Endometrial microvascular endothelial cells (primary cell): ENCODE measurements around the gene NUMA1. TPM values are rescaled to one million over a fixed set of nuclear protein-coding genes. Genes with fewer than 3 reads are reported as not detected.

ENCODE experiments used
- in situ Hi-C: cut with HindIII; loops from 2 replicates; pipeline ENCODE4 v1.10.0; 2017; ENCODE audit warnings: low sequenced_read_pairs, low pct_unique_long_range_greater_than_20kb; ENCODE audit errors: inconsistent ontology term
- total RNA-seq: library from RNA; depleted of rRNA; stranded (reverse); fragments of >200 nt; gene quantifications from one replicate; pipeline ENCODE4 v1.2.3, GENCODE V29; 2015; ENCODE audit errors: inconsistent ontology term

The NUMA1 gene
- total RNA-seq, 1 donor from 2014 or later = 112 TPM

DNA sequence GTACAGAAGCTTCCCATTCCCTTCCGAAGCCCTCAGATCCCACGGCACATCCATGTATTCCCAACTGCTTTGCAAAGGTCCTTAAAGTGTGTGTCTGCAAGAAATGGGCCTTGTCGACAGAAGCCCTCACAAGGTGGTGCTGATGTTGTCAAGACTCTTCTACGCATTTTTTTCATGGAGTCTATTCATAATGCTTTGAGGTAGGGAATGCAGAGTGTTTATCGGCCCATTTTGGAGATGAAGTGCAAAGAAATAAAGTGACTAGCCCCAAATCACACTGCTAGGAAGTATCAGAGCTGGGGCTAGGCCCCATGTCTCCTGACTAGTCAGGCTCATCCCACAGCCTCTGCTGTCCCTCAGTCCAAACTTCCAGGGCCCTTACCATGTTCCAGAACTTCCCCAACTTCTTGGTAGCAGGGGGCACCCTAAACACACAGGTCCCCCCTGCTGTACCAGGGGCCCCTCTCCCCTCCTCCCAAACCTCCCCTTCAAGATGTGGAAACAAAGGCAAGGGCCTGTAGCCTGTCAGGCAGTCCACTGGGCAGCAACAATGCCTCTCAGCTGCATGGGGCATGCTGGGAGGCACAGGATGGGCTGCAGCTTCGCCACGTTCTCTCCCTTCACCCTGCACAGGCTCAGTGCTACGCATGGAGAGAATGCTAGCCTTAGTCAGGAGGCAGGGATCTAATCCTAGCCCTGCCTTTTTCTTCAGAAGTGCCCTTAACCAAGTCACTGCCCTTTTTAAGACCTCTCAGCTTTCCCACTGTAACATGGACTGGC lies 73.8 kb downstream of the NUMA1 start:
- in situ Hi-C loops = no loop called here

DNA sequence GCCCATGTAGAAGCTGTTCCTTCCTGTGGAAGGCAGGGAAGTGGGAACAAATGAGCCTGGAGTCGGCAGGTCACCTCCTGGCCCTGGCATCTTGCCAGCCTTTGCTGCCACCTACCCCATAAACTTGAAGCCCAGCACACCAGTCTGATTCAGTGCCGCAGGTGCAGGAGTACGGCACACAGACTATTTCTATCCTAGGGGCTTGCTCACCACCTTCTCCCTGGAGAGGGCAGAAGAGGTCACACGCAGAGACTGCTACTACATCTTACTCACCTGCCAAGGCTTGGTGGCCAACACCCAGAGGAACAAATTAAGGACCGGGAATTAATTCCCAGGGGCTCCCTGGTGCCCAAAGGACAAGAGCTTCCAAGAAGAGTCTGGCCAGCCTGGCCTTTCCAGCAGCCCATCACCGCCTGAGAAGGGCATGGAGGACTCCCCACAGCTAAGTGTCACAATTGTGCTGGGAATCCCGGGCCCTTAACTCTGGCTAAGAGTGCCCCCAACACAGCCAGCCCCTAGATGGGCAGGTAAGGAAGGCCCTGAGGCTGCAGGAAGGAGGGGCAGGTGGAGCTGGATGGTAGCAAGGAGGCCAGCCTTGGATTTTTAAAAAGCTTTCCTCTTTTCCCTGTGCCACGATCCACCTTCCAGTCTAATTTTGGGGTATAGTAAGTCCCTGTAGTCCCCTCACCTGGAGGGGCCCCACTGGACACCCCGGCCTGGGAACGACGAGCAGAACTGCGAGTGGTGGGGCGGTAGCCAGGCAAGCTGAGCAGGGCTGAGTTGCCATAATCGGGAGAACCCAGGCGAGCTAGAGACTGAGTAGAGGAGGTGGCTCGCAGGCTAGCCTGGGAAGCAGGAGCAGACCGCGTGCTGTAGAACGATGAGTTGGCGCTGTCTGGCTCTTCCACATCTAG lies 74.7 kb downstream of the NUMA1 start:
- in situ Hi-C loops = no loop called here

DNA sequence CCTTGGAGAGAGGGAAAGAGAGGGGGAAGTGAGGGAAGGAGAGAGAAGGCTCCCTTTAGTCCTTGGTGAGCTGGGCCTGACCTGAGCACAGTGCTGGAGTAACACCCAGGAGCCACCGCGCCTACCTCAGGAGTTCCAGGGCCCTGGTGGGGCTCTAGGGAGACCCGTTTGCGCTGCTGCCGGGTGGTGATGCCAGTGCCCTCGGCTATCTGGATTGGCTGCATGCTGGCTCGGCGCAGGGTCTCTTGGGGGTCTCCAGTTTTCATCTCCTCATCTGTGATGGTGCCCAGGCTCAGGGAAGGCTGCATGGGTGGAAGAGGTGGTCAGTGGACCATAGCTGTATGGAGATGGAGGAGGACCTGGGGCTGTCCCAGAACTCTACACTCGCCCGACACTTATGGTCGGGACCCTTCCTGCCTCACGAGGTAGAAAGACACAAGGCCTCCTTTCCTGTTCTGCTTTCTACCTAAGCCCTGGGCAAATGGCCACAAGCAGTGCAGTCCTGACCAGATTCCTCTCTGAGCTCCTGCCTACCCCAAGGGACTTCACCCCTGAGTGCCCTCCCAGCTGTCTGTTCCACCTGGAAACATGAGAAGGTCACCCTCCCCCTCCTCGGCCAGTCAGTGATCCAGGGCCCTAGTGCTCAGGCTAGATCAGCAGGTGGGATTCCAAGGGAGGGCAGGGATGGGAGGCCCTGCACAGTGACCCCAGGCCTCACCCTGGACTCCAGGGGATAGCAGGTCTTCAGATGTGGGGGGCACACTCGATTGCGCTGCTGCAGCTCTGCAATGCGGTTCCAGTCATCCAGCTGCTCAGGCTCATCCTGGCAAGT lies 75.6 kb downstream of the NUMA1 start:
- in situ Hi-C loops = no loop called here

DNA sequence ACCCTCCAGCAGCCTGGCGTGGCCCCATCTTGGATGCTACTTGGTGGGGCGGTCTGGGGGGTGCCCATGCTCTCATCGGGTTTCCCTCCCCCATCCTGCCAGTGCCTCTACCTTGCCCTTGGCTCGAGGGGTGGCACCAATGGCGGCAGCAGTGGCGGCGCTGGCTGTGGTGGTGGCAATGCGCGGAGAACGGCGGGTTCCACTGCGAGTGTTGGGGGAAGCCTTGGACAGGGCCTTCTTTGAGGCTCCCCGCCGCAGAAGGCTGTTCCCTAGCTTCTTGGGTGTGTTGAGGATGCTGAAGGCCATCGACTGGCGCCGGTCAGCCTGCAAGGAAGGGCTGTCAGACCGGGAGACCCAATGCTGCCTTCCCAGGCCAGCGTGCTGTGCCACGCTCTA lies 76.6 kb downstream of the NUMA1 start:
- in situ Hi-C loops = no loop called here

DNA sequence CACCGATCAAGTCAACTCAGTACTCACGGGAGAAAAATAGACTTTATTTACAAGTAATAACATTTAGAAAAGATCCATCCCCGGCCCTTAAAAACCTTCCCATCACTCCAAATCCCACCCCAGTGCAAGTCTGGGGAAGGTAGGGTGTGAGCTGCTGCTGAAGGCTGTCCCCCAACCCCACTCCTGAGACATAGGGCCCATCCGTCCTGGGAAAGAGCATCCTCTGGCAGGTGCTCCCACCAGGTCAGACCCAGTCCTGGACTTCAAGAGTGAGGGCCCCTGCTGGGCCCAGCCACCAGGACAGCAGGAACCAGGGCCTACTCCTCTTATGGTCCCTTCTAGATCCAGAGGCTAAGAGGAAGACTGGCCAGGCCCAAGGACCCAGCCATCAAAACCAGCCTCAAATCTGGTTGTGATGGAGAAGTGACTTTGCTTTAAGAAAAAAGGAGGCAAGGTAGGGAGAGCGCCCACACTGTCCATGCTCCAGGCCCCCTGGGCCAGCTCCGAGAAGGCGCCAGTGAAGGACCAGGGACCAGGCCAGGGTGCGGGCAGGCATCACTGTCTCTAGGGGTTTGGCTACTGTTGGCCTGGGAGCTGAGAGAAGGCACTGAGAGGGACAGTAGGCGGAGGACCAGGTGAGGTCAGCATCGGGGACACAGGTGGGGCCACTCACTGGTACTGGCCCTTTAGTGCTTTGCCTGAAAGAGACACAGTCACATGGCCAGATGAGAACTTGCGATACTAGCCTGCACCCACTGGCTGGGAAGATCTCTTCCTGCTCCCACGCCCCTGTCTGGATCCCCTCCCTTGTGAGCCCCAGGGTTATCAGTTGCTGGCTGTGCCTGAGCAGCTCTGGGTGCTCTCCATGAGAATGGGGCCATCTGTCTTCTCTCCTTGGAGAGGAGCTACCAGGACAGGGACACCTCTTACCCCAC lies 77.2 kb downstream of the NUMA1 start:
- in situ Hi-C loops = no loop called here

DNA sequence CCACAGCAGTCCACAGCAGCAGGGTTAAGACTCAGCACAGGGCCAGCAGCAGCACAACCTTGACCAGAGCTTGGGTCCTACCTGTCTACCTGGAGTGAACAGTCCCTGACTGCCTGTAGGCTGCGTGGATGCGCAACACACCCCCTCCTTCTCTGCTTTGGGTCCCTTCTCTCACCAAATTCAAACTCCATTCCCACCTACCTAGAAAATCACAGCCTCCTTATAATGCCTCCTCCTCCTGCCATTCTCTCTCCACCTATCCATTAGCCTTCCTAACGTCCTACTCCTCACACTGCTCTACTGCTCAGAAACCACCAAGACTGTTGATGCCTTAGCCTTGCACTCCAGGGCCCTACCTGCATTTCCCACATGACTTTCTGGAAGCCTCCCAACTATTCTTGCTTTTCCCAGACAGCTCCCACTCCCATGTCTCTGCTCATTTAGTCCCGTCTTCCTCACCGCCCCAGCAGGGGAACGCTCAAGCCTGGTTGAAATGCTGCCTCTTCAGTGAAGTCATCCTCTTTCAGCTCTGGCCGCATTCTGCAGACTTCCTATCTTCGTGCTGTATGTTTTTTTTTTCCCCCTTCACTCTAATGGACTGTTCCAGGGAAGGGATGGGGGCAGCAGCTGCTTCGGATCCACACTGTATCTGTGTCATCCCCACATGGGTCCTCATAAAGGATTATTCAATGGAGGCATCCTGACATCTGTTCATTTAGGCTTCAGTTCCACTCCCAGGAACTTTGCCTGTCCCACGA lies 78.3 kb downstream of the NUMA1 start:
- in situ Hi-C loops = no loop called here

DNA sequence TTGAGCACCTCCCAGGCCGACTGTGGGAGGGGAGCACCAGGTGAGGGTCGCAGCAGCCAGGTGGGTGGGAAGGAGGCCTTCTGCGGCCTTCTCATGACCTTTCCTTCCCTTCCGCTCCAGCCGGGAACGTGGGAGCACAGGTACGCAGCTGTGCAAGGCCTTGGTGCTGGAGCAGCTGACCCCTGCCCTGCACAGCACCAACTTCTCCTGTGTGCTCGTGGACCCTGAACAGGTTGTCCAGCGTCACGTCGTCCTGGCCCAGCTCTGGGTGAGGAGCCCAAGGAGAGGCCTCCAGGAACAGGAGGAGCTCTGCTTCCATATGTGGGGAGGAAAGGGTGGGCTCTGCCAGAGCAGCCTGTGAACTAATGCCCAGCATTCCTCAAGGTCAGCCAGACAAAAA lies 79.1 kb downstream of the NUMA1 start:
- in situ Hi-C loops = no loop called here

DNA sequence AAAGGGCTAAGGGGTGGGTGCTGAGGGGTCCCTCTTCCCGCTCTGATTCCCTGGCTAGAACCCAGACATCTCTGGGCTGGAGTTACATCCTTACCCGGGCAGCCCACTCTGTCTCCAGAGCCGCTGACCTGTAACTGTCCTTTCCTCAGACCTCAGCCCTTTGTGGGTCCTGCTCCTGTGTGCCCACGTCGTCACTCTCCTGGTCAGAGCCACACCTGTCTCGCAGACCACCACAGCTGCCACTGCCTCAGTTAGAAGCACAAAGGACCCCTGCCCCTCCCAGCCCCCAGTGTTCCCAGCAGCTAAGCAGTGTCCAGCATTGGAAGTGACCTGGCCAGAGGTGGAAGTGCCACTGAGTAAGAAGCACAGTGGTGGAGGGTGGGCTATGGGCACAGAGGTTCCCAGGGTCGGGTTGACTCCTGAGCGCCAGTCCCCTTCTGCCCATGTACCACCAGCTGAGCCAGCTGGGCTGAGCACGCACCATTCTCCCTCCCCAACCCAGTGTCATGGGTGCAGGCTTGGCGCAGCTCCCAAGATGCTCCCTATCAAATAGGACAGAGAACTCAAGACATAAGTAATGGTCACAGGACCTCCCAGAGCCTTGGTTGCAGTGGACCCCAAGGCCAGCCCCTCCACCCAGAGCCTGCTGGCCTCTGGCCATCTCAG lies 80.0 kb downstream of the NUMA1 start:
- in situ Hi-C loops = no loop called here

DNA sequence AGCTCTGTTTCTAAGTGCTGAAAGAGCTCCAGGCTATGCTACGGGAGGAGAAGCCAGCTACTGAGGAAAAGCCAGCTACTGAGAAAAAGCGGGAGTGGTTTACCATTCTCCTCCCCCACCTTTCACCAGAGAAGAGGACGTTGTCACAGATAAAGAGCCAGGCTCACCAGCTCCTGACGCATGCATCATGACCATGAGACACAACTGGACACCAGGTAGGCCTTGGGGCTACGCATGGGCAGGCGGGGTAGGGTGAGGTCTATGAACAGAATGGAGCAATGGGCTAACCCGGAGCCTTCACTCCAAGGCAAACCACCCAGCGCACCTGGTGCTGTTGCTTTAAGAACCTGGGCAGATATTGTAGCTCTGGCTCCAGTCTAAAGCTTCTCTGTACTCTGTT lies 80.5 kb downstream of the NUMA1 start:
- in situ Hi-C loops = no loop called here

DNA sequence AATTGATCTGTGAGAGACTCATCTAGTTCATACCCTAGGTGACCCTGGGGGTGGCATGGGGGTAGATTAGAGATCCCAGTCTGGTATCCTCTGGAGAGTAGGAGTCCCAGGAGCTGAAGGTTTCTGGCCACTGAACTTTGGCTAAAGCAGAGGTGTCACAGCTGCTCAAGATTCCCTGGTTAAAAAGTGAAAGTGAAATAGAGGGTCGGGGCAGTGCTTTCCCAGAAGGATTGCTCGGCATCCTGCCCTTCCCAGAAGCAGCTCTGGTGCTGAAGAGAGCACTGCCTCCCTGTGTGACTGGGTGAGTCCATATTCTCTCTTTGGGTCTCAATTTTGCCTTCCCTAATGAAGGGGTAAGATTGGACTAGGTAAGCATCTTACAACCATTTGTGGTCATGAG lies 81.0 kb downstream of the NUMA1 start:
- in situ Hi-C loops = no loop called here

DNA sequence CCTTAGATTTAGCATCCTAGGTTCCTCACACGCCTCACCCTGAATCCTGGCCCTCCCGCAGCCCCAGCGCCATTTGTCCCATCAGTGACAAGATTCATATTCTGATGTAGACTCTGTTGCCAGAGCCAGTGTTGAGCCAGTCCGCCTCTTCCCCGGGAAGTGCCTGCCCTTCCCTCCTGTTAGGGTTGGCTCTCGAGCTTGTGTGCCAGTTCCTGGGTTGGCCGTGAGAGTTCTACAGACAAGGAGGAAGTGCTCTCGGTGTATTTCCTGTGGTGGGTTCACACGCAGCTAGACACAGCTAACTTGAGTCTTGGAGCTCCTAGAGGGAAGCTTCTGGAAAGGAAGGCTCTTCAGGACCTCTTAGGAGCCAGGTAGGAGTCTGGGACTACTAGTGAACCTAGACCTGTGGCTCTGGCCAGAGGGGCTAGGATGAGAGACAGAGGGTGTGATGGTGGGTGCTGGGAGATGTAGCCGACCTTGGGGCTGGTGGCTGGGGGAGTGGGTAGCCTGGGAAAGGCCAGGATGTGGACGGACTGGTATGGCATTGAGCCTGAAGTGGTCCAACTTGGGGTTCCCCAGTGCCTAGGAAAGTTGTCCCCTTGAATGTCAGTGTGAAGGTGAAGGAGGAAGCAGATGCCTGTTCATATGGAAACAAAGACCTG lies 81.6 kb downstream of the NUMA1 start, which contains the start of gene IL18BP:
IL18BP (plus strand) TSS at position 261 of the 662 bp plus-strand sequence. CDS start 1,076 bp downstream, outside the sequence.
- in situ Hi-C loops = no loop called here

DNA sequence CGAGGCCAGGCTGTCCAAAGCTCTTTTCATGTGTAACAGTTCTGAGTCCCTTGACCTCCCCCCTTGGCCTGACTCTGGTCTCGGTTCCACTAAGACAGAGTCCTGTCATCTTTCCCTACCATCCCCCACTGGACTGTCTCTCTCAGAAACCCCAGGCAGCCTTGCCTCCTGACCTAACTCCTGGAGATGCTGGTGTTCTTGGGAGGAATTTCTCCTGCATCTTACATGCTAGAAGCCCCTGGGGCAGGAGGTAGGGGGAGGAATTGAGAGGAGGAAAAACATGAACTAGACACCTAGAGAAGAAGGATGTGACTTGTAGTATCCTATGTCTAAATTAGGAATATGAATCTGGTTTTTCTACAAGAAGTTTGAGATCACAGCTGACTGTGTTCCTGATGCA lies 82.3 kb downstream of the NUMA1 start:
- in situ Hi-C loops = no loop called here

DNA sequence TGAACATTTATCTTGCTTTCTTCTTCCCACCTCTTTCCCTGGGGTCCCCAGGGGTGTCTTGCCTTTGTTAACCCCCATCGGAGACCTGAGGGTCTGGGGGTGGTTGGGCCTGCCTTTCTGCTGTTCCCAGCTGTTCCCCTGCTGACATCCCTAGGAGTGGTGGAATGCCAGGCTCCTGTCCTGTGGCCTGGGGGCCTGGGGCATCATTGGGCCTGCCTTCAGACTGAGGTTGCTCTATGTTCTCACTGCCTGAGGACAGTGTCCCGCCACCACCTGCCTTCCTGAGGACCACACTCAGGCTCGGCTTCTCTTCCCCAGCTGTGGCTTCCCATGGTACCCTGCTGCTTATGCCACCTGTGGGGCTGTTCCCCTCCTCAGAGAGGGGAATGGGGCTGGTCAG lies 82.7 kb downstream of the NUMA1 start:
- in situ Hi-C loops = no loop called here

DNA sequence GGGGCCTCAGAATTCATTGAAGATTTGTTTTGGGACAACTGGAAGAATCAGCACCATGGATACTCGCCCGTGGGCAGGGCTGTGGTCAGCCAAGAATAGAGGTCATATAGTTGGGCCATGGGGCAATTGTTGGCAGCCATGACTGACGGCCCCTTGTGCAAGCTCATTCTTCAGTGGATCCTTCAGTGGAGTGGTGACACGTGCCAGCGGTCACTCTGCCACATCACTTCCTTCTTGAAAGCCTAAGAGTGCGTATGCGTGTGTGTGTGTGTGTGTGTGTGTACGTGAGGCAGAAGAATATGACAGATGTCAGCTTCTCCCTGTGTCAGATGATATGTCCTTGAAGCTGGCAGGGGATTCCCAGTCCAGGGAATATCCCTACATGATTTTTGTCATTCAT lies 83.4 kb downstream of the NUMA1 start:
- in situ Hi-C loops = no loop called here

DNA sequence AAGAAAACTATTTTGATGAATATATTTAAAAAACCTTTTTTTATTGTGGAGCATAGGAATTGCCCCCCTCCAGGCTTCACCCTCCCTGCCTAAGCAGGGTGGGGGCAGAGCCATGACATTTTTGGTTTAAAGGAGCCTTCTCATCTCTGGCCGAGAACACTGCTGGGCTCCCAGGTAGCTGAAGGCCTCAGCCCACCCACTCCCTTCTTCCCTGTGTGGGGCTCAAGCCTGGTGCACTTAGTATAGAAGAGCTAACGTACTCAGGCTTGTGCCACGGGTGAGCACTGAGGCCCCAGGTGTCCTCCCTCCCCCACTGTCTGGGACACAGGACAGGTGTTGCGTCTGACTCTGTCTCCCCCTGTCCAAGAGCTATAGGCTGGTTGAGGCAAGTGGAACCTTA lies 83.8 kb downstream of the NUMA1 start:
- in situ Hi-C loops = no loop called here

DNA sequence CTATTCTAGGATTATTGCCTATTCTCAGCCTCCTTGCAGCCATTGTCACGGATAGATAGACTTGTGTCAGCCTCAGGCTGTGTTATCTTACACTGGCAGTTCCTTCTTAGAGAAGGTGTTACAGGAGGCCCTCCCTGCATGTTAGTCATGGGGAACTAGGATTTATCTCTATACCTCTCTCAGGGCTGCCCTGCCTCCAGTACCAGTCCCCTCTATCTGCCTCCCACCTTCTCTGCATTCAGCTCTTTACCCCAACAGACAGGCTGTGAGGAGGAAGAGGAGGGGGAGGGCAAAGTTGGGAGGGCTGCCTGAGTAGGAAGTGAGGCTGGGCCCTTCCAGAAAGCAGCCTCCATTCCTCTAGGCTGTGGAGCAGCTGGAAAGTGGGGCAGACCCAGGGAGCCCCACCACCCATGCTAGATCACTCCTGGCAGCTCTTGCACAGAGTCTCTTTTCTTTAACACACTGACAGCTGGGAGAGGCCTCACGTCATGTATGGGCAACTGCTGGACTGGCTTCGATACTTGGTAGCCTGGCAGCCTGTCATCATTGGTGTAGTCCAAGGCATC lies 84.5 kb downstream of the NUMA1 start:
- in situ Hi-C loops = no loop called here
